ENCODE data around the gene ERGIC1.

DNA sequence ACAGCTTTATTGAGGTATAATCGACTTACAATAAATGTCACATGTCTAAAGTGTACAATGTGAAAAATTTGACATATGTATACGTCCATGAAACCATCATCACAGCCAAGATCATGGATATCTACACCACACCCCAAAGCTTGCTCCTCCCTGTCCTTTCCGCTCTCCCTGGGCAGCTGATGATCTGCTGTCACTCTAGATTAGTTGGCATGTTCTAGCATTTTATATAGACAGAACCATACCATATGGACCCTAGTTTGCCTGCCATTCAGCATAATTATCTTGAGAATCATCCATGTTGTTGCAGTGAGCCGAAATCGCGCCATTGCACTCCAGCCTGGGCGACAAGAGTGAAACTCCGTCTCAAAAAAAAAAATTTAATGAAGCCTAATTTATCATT is 42.5 kb downstream of the ERGIC1 start:
- TF ChIP-seq CTCF (IDR thresholded peaks at IDR 0.05) (no peak), POLR2A (IDR thresholded peaks at IDR 0.05) (no peak)

Measured in esophagus squamous epithelium (tissue), 4 donors.